Stimulated activated naive CD8-positive, alpha-beta T cell treated with anti-CD3 and anti-CD28 coated beads, Interleukin-15, Interleukin-2, amounts not matched to agents 100 U/mL and 50 U/mL, for 24 hours (primary cell): Measurements from ENCODE around the gene CADPS2.
"Not testable (repeated sequence)": the region's sequence is repeated elsewhere in the genome, so short reads cannot be mapped to it uniquely, and the experiment has no call there.

Source experiments
- ATAC-seq: fragments of 150-1000 bp; cut with Tn5 transposase; one replicate; pipeline ENCODE4 v1.10.0; 2021
- DNase-seq: peaks from one replicate; pipeline ENCODE4 v3.0.0; 2021

Gene CADPS2

DNA sequence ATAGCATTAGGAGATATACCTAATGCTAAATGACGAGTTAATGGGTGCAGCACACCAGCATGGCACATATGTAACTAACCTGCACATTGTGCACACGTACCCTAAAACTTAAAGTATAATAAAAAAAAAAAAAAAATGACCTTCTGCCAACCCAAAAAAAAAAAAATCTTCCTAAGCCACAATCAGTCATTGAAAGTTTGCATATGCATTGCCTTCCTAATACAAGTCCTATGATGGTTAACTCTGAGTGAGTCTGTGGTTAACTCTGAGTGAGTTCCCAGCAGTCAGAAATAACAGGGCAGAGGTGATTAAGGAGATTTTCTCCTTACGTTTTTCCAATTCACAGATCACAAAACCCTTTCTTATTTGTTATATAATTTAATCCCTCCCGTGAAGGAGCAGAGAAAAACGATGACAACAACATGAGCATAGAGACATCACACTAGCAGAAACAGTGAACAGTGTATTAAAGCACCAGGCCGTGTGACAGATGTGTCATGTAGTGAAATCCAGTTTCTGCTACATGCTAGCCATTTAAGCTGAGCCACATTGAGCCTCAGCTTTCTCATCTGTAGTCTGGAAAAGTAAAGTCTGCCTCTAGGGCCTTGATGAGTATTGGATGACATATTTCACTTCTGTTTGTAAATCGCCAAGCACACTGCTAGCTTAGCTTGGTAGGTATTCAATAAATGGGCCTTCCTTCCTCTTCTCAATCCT is 176.2 kb downstream of the CADPS2 start:
- ATAC-seq (no peak), DNase-seq (no peak)

DNA sequence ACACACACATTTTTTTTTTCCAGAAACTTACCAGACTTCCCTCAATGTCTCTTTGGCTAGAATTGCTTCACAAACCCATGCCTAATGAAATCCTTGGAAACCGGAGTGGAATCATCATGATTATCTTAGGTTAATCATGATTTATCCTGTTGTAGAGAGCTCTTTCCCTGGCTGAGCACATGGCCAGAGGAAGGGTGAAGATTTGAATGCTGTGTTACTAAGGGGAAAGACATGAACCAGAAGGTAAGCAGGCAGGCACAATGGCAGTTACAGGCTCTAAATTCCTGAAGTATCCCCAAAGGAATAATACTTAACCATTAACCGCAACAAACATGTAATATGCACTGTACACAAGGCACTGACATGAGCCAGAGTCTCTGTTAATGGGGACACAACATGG is 179.4 kb downstream of the CADPS2 start:
- DNase-seq (no peak), ATAC-seq (no peak)

DNA sequence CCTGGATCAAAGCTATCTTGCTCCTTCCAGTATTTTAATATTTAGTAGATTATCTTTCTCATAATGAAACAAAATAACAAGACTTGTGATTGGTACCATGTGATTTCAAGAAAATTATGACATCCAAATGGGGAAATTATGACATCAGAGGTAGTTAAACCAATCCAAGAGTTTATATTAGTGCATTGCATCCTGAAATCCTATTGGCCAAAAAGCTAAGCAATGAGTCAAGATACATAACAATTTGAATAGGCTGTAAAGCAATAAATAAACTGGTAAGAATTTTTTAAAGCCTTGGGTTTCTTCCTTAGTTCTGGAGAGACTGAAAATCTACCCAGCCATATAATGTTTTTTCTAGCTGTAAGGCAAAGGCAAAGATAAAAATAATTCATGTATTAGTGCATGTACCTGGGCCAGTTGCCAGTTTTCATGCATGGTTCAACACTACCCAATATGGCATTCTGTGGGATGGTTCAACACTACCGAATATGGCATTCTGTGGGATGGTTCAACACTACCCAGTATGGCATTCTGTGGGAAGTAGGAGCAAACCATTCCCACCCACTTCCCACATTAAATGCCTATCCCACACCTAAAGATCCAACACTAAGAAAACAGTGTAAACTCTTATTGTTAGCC is 183.3 kb downstream of the CADPS2 start, which contains the start of gene RNF148:
Gene RNF148 (minus strand): TSS at position 51 of the 639 bp plus-strand sequence. CDS start 172 bp downstream, outside the sequence.
- DNase-seq (no peak), ATAC-seq (no peak)

DNA sequence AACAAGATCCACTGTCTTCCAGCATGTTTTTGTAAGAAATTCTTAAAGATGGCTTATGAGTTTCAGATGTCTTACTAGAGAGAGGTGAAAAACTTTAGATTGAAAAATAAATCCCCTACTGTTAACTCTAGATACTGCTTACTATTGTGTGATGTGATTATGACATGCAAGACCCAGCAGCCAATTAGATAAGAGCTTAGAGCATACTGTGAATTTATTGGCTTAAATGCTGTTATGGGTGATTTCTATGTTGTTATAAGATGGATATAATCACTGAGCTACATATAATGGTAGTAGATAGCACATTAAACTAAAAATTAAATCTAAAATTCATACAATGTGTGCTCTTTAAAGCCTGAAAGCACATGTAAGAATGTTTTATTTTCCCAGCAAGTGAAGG is 187.2 kb downstream of the CADPS2 start, which contains the start of gene RNF133:
Gene RNF133 (minus strand): TSS at position 101 of the 400 bp plus-strand sequence. CDS start 199 bp downstream, outside the sequence.
- no peak for DNase-seq

DNA sequence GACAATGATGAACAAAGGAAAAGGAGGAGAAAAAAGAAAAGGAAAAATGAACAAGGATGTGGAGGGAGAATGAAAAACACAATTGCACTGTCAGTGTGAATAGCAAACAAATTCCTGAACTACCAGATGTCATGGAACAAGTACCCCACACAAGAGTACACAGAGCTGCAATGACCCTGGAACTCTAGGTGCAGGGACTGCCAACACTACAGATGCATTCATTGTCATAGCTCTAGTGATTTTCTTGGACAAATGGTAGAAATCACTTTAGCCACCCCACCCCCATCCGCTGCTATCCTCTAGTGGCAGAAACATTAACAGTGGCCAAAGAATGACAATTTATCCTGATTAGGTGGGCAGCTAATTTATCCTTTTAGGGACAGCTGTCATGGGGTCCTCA is 190.4 kb downstream of the CADPS2 start:
- no peak for DNase-seq
- no peak for ATAC-seq

More for the DNA sequence above, 187.2 kb downstream of the CADPS2 start, which contains the start of gene RNF133:
- ATAC-seq = no peak

DNA sequence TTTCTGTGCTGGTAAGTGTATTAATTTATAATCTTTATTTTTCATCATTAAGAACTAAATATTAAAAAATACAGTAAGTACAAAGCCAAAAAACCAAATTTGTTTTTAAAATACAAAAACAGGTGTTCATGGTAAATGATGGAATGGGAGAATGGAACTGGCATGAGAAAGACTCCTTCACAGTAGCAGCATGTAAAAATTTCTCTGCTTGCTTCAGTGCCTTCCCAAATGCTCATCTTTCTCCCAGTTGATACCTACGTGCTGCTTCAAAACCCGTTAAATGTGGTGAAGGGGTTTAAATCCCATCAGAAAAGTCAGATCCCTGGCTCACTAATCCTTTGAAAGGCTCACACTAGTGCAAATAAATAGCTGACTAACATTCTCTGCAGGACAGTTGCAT is 191.6 kb downstream of the CADPS2 start:
- ATAC-seq (no peak), DNase-seq (no peak)

DNA sequence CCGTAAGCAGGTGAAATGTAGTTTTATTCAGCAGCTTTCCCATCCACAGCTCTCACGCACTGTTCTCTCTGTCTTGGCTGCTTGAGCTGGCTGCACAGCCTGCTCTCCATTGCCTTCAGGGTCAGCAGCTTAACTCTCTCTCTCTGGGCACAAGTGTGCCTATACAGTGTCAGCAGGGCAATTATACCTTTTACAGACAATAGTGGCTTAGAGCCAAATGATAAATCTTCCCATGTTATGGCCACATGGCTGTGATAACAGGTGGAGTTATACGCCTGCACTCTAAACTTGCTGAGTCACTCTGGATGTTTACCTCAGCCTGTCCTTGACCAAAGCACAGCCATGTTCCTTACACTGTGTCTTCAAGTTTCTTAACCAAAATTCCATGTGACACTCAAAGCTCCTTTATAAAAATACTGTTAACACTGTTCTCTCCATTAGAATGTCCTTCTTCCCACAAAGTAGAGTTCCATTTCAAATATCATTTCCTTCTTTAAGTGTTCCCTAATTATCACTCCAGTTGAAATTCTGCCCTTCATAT is 193.4 kb downstream of the CADPS2 start:
- ATAC-seq = no peak

DNA sequence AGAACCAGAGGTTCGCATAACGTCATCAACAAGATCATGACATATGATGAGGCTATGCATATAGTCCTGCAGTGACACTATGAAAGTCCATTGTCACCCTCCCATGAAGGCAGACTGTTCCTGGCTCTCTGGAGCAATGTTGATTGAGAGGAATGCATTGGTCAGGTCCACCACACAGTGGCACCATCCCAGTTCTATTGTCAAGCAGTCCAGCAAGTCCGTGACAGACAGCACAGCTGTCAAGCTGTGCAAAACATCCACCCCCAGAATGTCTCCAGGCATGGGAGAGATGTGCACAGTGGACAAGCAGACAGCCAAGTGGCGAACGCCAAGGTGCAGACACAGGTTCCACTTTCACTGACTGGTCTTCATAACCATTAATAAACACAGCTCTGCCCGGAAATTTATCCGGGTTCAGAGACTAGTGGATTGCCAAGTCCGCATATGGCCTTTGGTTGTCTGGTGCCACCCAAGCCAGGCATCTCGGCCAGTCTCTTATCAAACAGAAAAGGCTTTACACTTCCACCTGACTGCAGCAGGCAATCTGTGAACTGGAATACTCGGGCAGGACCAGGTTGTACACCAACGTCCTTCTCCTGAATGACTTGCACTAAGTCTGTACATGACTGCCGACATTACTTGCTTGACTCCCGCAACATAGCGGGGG is 194.6 kb downstream of the CADPS2 start:
- ATAC-seq (no peak), DNase-seq (no peak)

More for the DNA sequence above, 193.4 kb downstream of the CADPS2 start:
- no peak for DNase-seq

DNA sequence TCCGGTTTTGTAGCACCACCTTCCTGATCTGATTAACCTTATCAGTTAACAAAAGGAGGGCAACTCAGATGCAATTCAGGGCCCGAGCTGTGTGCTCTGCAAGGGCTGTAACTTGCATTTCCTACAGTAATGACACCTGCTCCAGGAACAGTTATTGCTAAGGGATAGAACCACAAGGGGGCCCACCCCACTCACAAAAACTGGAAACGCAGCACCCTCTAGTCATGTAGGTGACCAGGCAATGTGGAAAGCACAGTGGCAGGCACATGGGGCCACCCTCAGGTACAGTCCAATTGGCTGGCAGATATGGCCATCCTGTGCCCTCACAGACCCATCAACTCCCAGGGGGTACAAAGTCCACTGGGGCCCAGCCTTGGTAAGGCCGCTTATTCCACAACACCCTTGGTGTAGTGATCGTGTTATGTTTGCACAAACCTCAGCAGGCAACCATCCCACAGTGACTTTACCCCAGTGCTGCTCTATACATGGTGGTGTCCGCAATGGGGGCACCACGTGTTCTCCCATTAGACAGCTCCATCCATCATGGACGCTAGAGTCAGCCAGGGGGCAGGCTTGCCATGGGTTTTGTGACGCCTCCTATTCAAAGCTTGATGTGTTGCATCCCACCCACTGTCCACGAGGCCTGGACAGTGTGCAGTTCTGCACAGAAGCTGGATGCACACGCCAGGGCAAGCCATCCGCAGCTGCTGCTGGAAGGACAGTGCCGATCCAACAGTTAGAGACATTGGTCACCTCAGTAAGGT is 196.7 kb downstream of the CADPS2 start:
- ATAC-seq = no peak
- DNase-seq = no peak

DNA sequence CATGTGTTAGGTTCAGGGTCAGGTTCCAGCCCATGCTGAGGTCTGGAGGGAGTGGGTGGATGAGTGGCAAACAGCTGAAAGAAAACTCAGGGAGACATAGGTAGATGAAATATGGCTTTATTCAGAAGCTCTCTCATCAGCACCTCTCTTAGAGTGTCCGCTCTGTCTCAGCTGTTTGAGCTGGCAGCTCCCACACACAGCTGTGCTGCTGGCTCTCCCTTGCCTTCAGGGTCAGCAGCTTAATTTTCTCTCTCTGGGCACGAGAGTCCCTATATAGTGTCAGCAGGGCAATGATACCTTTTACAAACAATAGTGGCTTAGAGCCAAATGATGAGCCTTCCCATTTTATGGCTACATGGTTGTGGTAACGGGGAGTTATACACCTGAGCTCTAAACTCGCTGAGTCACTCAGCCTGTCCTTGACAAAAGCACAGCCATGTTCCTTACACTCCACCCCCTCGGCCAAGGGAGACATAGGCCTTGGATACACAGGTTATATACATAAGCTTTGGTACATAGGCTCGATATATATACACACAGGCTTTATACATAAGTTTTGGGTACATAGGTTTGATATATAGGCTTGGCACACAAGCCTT is 197.8 kb downstream of the CADPS2 start:
- DNase-seq (no peak), ATAC-seq (no peak)

DNA sequence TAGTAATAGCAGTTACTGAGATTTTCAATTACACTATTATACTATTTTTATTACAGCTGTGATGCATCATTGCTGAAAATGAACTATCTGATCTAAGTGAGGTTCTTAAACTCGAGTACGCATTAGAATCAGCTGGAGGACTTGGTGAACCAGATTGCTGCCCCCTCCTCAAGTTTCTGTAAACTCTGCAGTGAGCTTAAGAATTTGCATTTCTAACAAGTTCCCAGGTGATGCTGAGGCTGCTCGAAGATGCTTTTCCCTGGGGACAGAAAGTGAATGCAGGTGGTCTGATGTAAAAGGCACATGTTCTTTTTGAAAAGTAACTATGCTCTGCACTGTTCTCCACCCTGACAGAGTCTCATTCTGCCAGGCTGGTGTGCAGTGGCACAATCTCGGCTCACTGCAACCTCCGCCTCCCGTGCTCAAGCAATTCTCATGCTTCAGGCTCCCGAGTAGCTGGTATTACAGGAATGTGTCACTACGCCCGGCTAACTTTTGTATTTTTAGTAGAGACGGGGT is 199.8 kb downstream of the CADPS2 start:
- ATAC-seq (no peak), DNase-seq (no peak)

DNA sequence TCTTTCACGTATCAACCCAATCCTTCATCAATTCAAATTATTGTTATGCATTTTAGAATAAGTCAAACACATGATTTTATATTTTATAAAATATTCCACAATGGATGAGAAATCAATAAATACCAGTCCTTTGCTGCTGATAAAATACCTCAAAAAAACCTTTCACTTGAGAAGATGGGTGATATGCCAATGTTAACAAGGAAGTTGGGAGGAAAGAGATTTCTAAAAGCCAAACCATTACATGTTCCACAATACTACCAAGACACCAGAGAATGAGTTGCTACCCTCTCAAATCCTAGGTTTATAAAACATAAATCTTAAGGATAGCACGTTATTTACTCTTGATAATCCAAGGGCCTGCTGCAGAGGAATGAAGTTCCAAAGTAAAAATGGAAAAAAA is 201.8 kb downstream of the CADPS2 start:
- DNase-seq (no peak), ATAC-seq (no peak)

DNA sequence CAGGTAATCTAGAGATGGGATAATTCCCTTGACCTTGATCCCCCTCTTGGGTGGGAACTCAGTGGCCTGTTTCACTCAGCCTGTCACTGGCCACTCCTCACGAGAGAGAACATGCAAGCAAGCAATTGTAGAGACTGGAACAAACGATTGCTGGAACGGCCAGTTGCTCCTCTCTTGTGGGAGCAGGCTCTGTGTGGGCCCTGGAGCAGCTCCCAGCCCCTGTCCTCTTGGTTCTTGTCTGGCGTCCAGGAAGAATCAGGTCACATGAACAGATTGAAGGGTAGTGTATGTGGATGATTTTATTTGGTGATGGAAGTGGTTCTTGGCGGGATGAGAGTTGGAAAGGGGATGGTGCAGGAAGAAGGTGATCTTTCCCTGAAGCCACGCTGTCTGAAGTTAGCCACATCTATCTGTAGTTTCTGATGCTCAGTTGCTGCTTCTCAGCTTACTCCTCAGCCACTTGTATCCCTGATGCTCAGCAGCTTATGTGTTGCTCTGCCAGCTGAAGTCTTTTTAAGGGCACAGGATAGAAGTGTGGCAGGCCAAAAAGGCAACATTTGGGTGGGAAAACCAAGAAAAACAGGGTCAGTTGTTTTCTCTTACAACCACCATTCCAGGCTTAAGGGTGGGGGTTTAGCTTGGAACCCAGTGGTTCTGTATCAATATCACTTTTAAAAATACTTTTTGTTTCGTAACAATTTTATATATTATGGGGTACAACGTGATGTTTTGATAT is 203.3 kb downstream of the CADPS2 start:
- ATAC-seq (no peak), DNase-seq (no peak)

DNA sequence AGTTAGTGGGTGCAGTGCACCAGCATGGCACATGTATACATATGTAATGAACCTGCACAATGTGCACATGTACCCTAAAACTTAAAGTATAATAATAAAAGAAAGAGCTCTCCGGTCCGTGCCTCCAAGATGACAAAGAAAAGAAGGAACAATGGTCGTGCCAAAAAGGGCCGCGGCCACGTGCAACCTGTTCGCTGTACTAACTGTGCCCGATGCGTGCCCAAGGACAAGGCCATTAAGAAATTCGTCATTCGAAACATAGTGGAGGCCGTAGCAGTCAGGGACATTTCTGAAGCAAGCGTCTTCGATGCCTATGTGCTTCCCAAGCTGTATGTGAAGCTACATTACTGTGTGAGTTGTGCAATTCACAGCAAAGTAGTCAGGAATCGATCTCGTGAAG is 205.1 kb downstream of the CADPS2 start:
- not testable (repeated sequence) for DNase-seq, ATAC-seq

DNA sequence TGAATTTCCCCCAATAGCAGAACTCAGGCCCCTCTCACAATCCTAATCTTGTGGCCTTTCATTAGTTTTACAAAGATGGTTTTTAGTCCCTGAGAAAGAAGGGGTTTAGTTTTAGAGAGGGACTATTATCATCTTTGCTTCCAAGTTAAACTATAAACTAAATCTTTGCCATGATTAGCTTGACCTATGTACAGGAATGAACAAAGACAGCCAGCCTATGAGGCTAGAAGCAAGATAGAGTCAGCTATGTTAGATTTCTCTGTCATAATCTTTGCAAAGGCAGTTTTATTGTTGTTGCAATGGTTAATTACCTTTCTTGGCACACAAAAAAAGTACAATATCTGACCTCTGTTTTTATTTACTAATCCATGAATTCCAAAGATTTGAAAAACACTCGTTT is 206.4 kb downstream of the CADPS2 start:
- ATAC-seq (no peak), DNase-seq (no peak)

DNA sequence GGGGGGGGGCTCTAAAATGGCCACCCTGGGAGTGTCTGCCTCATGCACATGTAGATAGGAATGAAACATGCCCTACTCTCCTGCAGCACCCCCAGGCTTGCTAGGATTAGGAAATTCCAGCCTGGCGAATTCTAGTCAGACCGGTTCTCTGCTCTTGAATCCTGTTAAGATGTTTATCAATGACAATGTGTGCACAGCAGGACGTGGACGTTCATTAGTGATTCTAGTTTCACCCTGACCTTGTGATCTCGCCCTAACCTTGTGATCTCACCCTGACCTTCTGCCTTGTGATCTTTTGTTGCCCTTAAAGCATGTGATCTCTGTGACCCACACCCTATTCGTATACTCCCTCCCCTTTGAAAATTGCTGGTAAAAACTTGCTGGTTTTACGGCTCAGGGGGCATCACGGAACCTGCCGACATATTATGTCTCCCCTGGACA is 207.0 kb downstream of the CADPS2 start:
- not testable (repeated sequence) for ATAC-seq

DNA sequence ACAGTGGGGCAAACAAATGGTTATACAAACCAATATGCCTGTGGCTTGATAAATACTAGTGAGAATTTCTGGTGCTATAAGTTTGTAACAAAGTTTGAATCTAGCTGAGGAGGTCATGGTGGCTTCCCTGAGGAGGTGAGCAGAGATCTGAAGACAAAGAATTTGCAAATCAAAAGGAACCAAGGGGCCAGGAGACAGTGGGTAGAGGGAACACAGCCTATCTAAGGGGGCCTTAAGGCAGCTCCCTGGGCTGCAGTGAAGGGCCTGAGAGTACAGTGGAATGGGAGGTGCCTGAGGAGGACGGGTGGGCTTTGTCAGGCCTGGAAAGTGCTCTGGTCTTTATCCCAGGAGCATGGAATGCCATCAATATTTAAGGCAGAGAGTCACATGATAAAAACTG is 209.1 kb downstream of the CADPS2 start:
- ATAC-seq (no peak), DNase-seq (no peak)

More for the DNA sequence above, 207.0 kb downstream of the CADPS2 start:
- DNase-seq = not testable (repeated sequence)

DNA sequence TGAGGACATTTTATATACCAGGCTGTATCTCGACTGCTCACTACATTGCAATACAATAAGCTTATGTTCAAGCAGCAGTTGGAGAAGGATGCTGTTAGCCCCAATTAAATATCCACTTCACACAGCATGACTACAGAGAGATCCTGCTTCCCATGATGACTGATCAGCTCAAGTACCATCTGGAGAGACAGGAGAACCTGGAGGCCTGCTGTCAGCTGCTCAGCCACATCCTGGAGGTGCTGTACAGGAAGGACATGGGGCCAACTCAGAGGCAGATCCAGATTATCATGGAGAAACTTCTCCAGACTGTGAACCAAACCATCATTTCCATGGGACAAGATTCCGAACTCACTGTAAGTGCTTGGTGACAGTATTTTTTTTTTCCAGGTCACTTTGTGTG is 209.8 kb downstream of the CADPS2 start:
- ATAC-seq = no peak
- no peak for DNase-seq

DNA sequence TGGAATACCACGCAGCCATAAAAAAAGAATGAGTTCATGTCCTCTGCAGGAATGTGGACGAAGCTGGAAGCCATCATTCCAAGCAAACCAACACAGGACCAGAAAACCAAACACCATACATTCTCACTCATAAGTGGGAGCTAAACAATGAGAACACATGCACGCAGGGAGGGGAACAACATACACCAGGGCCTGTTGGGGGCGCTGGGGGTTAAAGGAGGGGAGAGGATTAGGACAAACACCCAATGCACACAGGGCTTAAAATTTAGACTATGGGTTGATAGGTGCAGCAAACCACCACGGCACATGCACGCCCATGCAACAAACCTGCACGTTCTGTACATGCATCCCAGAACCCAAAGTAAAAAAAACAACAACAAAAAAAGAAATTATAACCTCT is 210.6 kb downstream of the CADPS2 start:
- DNase-seq = no peak
- ATAC-seq = no peak

DNA sequence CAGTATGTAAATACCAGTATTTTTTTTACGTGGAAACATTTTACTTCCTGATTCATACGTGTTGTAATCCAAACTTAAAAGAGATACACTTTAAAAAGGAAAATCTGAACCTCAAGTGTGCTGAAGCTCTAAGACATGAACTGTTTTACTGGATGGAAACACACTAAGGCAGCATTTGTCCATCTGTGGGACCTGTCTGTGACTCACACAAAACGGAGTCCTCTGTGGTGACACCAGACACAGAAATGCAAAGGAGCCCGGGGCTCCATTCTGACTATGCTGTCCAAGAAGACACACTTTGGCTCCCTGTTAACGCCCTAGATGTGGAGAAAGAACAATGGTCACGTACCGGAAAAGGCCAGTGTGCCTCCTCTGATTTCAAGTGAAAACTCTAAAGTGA is 211.2 kb downstream of the CADPS2 start:
- DNase-seq (no peak), ATAC-seq (no peak)

DNA sequence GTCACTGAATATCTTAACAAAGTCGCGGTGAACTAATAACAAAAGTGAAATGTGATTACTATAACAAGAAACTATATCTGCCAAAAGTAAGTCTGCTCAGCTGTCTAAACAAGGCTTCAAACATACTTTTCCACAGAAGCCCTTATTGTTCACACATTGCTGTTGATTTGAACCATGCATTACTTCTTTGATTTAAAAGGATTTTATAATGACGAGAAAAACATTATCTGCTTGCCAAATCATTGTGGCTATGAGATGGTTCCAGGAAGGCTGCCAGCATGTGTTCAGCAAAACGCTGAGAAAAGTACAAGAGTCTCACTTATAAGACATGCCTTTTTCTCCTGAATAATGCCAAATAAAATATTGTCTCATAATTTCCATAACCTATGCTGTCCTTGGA is 211.8 kb downstream of the CADPS2 start:
- no peak for DNase-seq
- no peak for ATAC-seq
